GM21786 (cell line): ENCODE results near the gene KBTBD12.
"Not testable (repeated sequence)": the region's sequence is repeated elsewhere in the genome, so short reads cannot be mapped to it uniquely, and the experiment has no call there.

Source experiments
- ATAC-seq: cut with Tn5 transposase; IDR thresholded peaks from one replicate; pipeline ENCODE4 v1.9.1; 2021; ENCODE audit not compliant: unreplicated experiment

KBTBD12 gene

GRCh38 chr3:127915115-127915936 is at the start of gene KBTBD12:
Gene KBTBD12 (plus strand): TSS chr3:127915232. CDS start chr3:127923062, 7,830 bp downstream.
- no peak for ATAC-seq

GRCh38 chr3:127865941-127866340 is 49.1 kb upstream of the KBTBD12 start:
- no peak for ATAC-seq

- ATAC-seq = no peak
Measured at GRCh38 chr3:127867412-127867811, 47.6 kb upstream of the KBTBD12 start.

- ATAC-seq = no peak
Measured at GRCh38 chr3:127867986-127868385, 47.0 kb upstream of the KBTBD12 start.

GRCh38 chr3:127870156-127870555 is 44.9 kb upstream of the KBTBD12 start:
- ATAC-seq = no peak

GRCh38 chr3:127874097-127874496 is 40.9 kb upstream of the KBTBD12 start:
- ATAC-seq = not testable (repeated sequence)

GRCh38 chr3:127881586-127881985 is 33.4 kb upstream of the KBTBD12 start:
- no peak for ATAC-seq

GRCh38 chr3:127884041-127884440 is 31.0 kb upstream of the KBTBD12 start:
- ATAC-seq = no peak

- ATAC-seq = no peak
Measured at GRCh38 chr3:127886231-127886955, 28.6 kb upstream of the KBTBD12 start.

- ATAC-seq = no peak
Measured at GRCh38 chr3:127886956-127887231, 28.1 kb upstream of the KBTBD12 start.

- no peak for ATAC-seq
Measured at GRCh38 chr3:127887321-127887720, 27.7 kb upstream of the KBTBD12 start.

- no peak for ATAC-seq
Measured at GRCh38 chr3:127888156-127888555, 26.9 kb upstream of the KBTBD12 start.

GRCh38 chr3:127888564-127889107 is 26.4 kb upstream of the KBTBD12 start:
- no peak for ATAC-seq

- no peak for ATAC-seq
Measured at GRCh38 chr3:127889461-127889863, 25.6 kb upstream of the KBTBD12 start.

GRCh38 chr3:127889976-127890650 is 24.9 kb upstream of the KBTBD12 start:
- ATAC-seq = no peak

- not testable (repeated sequence) for ATAC-seq
Measured at GRCh38 chr3:127890651-127891290, 24.3 kb upstream of the KBTBD12 start.

GRCh38 chr3:127894481-127894880 is 20.6 kb upstream of the KBTBD12 start:
- no peak for ATAC-seq

GRCh38 chr3:127899200-127899599 is 15.8 kb upstream of the KBTBD12 start:
- no peak for ATAC-seq

GRCh38 chr3:127899766-127900165 is 15.3 kb upstream of the KBTBD12 start:
- no peak for ATAC-seq

- ATAC-seq = no peak
Measured at GRCh38 chr3:127900536-127900935, 14.5 kb upstream of the KBTBD12 start.

- no peak for ATAC-seq
Measured at GRCh38 chr3:127902486-127902885, 12.5 kb upstream of the KBTBD12 start.
